Activated T-cell treated with anti-CD3 and anti-CD28 coated beads, Interleukin-2, amount 50 U/mL, for 4 hours (primary cell): ENCODE data around the gene DENND2A. TPM values are rescaled to one million over a fixed set of nuclear protein-coding genes. Genes with fewer than 3 reads are reported as not detected.
"Not testable (repeated sequence)": the region's sequence is repeated elsewhere in the genome, so short reads cannot be mapped to it uniquely, and the experiment has no call there.

Source experiments
- ATAC-seq, 2 donors: fragments of 200-7000 bp; cut with Tn5 transposase; one replicate each; pipeline ENCODE4 v1.10.0; 2021
- DNase-seq: peaks from one replicate; pipeline ENCODE4 v3.0.0-alpha.2; 2020
- H3K27me3 Mint-ChIP-seq: one replicate; pipeline ENCODE4 v1.8.0; 2021; ENCODE audit warnings: low read depth, mixed read lengths
- H3K36me3 Mint-ChIP-seq: one replicate; pipeline ENCODE4 v1.8.0; 2022; ENCODE audit warnings: mixed read lengths; ENCODE audit not compliant: insufficient read depth
- H3K4me1 Mint-ChIP-seq: one replicate; pipeline ENCODE4 v1.8.0; 2021; ENCODE audit warnings: low read depth, mixed read lengths
- H3K4me3 Mint-ChIP-seq: one replicate; pipeline ENCODE4 v1.8.0; 2021; ENCODE audit warnings: mild to moderate bottlenecking, moderate library complexity, mixed read lengths
- H3K9me3 Mint-ChIP-seq: one replicate; pipeline ENCODE4 v1.8.0; 2021; ENCODE audit warnings: mixed read lengths
- total RNA-seq, 3 donors: library from RNA; stranded (reverse); gene quantifications; one replicate each; pipeline ENCODE4 v1.2.1, GENCODE V29; 2021

Gene DENND2A
- total RNA-seq, 3 donors from 2014 or later, result not detected

GRCh38 chr7:140625192-140625558 lies 15.4 kb downstream of the DENND2A start:
- H3K36me3 Mint-ChIP-seq, DNase-seq, H3K4me1 Mint-ChIP-seq, H3K4me3 Mint-ChIP-seq, ATAC-seq, H3K9me3 Mint-ChIP-seq, H3K27me3 Mint-ChIP-seq: not testable (repeated sequence)

DNA sequence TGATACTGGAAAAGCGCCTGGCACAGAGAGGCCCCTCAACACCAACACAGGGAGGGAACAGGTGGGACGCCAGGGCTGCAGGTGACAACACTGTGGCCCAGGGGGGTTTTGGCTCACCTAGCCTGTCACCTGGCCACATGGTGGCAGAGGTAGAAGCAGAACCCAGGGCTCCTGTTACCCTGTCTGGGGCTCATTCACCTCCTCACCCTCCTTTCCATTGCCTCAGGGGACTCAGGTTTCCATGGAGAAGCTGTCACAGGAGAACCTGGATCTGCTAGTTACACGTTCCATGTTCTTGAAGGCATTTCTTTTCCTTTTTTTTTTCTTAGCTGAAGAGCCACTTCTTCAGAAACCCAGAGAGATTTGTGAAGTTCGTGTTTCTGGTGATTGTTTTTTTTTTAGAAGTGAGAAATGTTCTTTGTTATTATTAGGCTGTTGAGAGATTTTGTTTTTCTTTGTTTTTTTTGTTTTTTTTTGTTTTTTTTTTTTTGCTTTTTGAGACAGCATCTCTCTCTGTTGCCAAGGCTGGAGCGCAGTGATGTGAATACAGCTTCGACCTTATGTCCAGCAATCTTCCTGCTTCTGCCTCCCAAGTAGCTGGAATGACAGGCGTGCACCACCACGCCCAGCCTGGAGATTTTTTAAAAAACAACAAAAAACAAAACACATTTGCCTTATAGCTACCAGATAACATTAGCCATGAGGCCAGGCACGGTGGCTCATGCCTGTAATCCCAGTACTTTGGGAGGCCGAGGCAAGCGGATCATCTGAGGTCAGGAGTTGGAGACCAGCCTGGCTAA lies 16.0 kb downstream of the DENND2A start:
- no peaks in the 10 kb centered on the region for H3K36me3 Mint-ChIP-seq
- H3K9me3 Mint-ChIP-seq, result no peaks in the 10 kb centered on the region
- ATAC-seq (no peak), DNase-seq (no peak)
- H3K27me3 Mint-ChIP-seq, result peaks cover 1% of the 10 kb centered on the region
- H3K4me3 Mint-ChIP-seq, result no peak overlapping the region
- no peaks in the 10 kb centered on the region for H3K4me1 Mint-ChIP-seq

DNA sequence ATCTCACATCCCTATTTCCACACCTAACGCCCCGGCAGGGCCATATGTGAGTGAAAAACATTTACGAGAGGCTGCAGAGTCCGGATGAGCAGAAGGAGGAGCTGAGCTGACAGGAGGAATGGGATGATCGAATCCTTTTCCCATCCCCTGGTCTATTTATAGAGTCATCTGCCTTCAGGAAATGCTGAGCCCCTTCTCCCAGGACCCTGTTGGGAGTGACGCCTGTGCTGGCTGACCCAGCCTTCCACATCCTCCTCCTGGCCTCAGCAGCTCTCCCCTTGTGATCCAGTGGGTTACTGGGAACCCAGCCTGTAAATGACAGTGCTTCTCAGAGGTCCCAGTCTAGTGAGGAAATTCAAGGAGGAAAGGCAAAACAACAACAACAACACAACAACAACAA lies 16.6 kb downstream of the DENND2A start:
- Mint-ChIP-seq H3K27me3 (peaks cover 1% of the 10 kb centered on the region), H3K4me1 (no peaks in the 10 kb centered on the region), H3K4me3 (no peak overlapping the region), H3K9me3 (no peaks in the 10 kb centered on the region), H3K36me3 (no peaks in the 10 kb centered on the region)
- DNase-seq, result no peak
- ATAC-seq, result no peak

DNA sequence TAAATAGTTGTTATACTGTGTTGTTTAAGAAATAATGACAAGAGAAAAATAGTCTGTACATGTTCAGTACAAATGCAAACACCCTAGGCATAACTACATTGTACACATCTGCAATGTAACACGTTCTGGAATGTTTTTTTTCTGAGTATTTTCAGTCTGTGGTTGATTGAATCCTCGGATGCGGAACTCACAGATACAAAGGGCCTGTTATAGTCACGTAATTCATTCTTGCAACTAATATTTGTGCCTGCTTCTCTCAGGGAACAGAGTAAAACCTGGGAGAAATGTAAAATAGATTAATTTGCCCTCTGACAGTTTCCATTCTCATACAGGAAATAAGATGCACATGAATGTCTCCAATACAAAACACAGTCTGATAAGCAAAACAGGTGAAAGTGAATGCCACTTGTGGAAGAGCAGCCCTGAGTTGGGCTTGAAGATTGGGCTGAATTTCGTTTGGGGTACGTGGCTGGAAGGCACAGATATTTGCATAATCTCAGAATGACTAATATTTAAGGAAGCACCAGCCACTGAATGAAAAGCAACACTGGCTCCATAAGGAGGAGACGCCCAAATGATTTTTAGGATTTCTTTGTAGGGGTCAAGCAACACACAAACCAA lies 19.1 kb downstream of the DENND2A start:
- Mint-ChIP-seq H3K36me3 (no peaks in the 10 kb centered on the region), H3K4me3 (no peak overlapping the region), H3K4me1 (no peaks in the 10 kb centered on the region), H3K9me3 (no peaks in the 10 kb centered on the region), H3K27me3 (peaks cover 1% of the 10 kb centered on the region)
- ATAC-seq, result no peak
- no peak for DNase-seq

GRCh38 chr7:140619915-140620510 lies 20.6 kb downstream of the DENND2A start:
- not testable (repeated sequence) for H3K36me3 Mint-ChIP-seq, DNase-seq, ATAC-seq

DNA sequence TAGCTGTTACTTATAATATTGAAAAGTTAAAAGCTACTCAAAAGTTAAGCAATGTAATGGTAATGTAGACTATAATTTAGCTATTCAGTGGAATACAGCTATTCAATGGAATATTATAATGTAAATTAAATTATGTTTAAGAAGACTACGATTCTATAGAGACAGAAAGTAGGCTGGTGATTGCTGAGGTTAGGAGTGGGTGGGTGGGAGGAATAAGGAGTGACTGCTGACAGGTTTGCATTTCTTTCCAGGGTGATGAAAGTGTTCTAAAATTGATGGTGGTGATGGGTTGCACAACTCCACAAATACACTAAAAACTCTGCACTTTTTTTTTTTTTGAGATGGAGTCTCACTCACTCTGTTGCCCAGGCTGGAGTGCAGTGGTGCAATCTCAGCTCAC lies 21.4 kb downstream of the DENND2A start:
- ATAC-seq (no peak), DNase-seq (no peak)
- H3K36me3 Mint-ChIP-seq, result no peaks in the 10 kb centered on the region
- no peak overlapping the region for H3K4me3 Mint-ChIP-seq
- no peaks in the 10 kb centered on the region for H3K27me3 Mint-ChIP-seq
- no peaks in the 10 kb centered on the region for H3K4me1 Mint-ChIP-seq
- no peaks in the 10 kb centered on the region for H3K9me3 Mint-ChIP-seq

More at GRCh38 chr7:140619915-140620510, 20.6 kb downstream of the DENND2A start:
- H3K9me3 Mint-ChIP-seq, H3K27me3 Mint-ChIP-seq, H3K4me3 Mint-ChIP-seq, H3K4me1 Mint-ChIP-seq: not testable (repeated sequence)

DNA sequence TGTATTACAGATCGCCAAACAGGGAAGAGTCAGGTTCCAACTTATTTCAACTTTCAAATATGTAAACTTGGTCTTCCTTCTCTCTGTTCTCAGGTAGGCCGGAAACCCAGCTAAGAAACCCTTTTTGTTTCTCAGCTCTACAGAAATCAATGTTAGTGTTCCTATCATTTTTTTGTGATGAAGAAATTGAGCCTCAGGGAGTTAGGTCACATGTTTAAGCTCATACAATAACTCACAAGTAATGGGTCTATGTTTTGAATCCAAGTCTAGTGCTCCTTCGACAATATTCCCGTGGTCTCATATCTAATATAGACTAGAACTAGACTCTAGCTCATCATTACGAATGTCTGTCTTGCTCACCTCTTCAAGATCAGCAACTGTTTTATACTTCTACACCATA lies 22.3 kb downstream of the DENND2A start:
- H3K4me1 Mint-ChIP-seq, result no peaks in the 10 kb centered on the region
- no peak for ATAC-seq
- no peaks in the 10 kb centered on the region for H3K27me3 Mint-ChIP-seq
- DNase-seq, result no peak
- no peaks in the 10 kb centered on the region for H3K9me3 Mint-ChIP-seq
- no peaks in the 10 kb centered on the region for H3K36me3 Mint-ChIP-seq
- H3K4me3 Mint-ChIP-seq, result no peak overlapping the region

- Mint-ChIP-seq H3K27me3 (no peaks in the 10 kb centered on the region), H3K9me3 (no peaks in the 10 kb centered on the region), H3K4me1 (no peaks in the 10 kb centered on the region), H3K36me3 (no peaks in the 10 kb centered on the region), H3K4me3 (no peak overlapping the region)
- ATAC-seq (no peak), DNase-seq (no peak)
Observed at GRCh38 chr7:140617081-140617480, 23.5 kb downstream of the DENND2A start.

- Mint-ChIP-seq H3K4me1 (no peaks in the 10 kb centered on the region), H3K27me3 (no peaks in the 10 kb centered on the region), H3K36me3 (no peaks in the 10 kb centered on the region), H3K4me3 (no peak overlapping the region), H3K9me3 (no peaks in the 10 kb centered on the region)
- ATAC-seq (no peak), DNase-seq (no peak)
Observed at GRCh38 chr7:140616328-140616727, 24.3 kb downstream of the DENND2A start.

DNA sequence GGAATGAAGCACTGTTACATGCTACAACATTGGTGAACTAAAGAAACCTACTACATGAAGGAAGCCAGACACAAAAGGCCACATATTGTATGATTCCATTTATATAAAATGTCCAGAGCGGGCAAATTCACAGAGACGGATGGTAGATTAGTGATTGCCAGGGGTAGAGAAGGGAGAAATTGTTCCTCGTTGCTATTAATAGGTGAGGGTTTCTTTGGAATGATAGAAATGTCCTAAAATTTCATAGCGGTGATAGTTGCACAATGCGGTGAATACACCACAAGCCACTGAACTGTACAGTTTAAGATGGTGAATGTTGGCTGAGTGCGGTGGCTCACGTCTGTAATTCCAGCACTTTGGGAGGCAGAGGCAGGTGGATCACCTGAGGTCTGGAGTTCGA lies 29.0 kb downstream of the DENND2A start:
- Mint-ChIP-seq H3K9me3 (no peaks in the 10 kb centered on the region), H3K4me1 (no peaks in the 10 kb centered on the region), H3K4me3 (no peak overlapping the region), H3K27me3 (no peaks in the 10 kb centered on the region), H3K36me3 (no peaks in the 10 kb centered on the region)
- no peak for DNase-seq
- no peak for ATAC-seq

DNA sequence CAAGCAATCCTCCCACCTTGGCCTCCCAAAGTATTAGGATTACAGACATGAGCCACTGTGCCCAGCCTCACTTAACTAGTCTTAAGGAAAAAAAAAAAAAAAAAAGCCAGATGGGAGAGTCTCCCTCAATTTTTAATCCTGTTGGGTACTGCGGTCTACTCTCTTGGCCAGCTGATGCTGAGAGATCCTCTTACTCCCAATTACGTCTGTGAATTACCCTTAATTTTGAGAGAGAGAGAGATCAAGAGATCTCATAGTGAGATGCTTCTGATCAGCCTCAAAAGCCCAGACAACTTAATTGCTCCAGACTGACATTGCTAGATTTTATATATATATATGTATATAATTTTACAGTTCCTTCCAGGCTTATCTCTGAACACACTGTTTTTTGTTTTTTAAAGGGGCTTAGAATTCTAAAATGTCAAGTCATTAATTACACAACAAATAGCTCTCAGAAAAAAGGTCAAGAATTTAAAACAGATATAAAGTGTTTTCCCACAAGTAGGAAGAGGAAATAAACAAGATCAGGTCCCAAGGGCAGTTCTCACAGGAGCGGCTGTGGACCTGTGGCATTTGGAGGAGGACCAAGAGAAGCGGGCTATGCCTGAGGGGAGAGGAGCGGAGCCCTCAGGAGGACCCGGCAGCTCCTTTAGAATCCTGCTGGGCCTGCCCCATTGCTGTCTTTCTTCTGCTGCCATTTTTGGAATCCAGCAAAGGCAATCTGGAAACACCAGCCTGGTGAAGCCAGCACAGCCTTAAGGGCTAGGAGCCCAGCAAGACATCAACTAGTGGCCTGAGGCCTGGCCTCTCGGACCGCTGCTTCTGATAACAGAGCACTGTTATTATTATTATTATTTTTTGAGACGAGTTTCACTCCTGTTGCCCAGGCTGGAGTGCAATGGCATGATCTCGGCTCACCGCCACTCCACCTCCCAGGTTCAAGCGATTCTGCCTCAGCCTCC lies 30.1 kb downstream of the DENND2A start:
- Mint-ChIP-seq H3K4me3 (no peak overlapping the region), H3K9me3 (no peaks in the 10 kb centered on the region), H3K4me1 (no peaks in the 10 kb centered on the region), H3K36me3 (no peaks in the 10 kb centered on the region), H3K27me3 (no peaks in the 10 kb centered on the region)
- ATAC-seq, result no peak
- DNase-seq, result no peak

- no peak overlapping the region for H3K4me3 Mint-ChIP-seq
- no peaks in the 10 kb centered on the region for H3K36me3 Mint-ChIP-seq
- H3K27me3 Mint-ChIP-seq, result no peaks in the 10 kb centered on the region
- DNase-seq (no peak), ATAC-seq (no peak)
- no peaks in the 10 kb centered on the region for H3K9me3 Mint-ChIP-seq
- no peaks in the 10 kb centered on the region for H3K4me1 Mint-ChIP-seq
Observed at GRCh38 chr7:140609646-140610045, 31.0 kb downstream of the DENND2A start.

GRCh38 chr7:140607441-140607989 lies 33.1 kb downstream of the DENND2A start:
- no peaks in the 10 kb centered on the region for H3K36me3 Mint-ChIP-seq
- no peak overlapping the region for H3K4me3 Mint-ChIP-seq
- no peaks in the 10 kb centered on the region for H3K27me3 Mint-ChIP-seq
- no peaks in the 10 kb centered on the region for H3K4me1 Mint-ChIP-seq
- ATAC-seq (no peak), DNase-seq (no peak)
- no peaks in the 10 kb centered on the region for H3K9me3 Mint-ChIP-seq

- H3K4me3 Mint-ChIP-seq, result no peak overlapping the region
- DNase-seq, result no peak
- no peaks in the 10 kb centered on the region for H3K9me3 Mint-ChIP-seq
- no peaks in the 10 kb centered on the region for H3K36me3 Mint-ChIP-seq
- H3K4me1 Mint-ChIP-seq, result no peaks in the 10 kb centered on the region
- H3K27me3 Mint-ChIP-seq, result peaks cover 8% of the 10 kb centered on the region
- ATAC-seq, result no peak
Observed at GRCh38 chr7:140605337-140605736, 35.3 kb downstream of the DENND2A start.
